ENCODE results near the gene RAP2C.
"Not testable (repeated sequence)": the region's sequence is repeated elsewhere in the genome, so short reads cannot be mapped to it uniquely, and the experiment has no call there.

RAP2C gene

GRCh38 chrX:132199941-132200340 lies 19.3 kb downstream of the RAP2C start:
- DNase-seq (ENCODE audit: low read depth in 2 of 2), result no peak

- DNase-seq (ENCODE audit: low read depth in 2 of 2), result no peak
These were observed 25.2 kb downstream of the RAP2C start for GRCh38 chrX:132193872-132194574.

DNA sequence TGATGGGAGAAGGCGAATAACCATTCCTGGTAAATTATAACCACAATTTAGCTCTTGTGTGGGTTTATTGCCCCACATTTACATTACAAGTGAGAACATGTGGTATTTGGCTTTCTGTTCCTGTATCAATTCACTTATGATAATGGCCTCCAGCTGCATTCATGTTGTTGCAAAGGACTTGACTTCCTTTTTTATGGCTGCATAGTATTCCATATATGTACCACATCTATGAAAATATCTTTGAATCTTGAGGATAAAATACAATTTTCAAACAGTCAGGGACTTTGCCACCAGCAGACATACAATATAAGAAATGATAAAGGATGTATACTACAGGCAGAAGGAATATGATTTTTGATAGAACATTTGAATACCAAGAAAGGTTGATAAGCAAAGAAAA lies 27.3 kb downstream of the RAP2C start:
- DNase-seq (ENCODE audit: low read depth in 2 of 2), result no peak

DNA sequence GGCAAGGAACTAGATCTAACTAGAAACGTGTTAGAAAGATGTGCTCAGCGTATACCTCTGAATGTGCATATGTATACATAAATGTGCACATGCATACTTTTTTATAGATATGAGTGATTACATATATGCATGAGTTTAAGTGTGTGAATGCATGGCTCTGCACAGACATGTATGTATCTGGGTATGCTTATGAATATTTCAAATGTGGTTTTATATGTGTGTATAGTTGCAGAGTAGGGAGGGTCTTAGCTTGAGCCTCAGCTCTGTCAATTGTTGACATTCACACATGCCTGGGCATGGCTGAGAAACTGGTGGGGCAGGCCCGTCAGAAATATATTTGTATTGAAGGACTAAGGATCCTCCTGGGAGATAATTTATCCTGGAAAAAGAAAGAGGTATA lies 31.1 kb downstream of the RAP2C start:
- no peak for DNase-seq (ENCODE audit: low read depth in 2 of 2)

GRCh38 chrX:132187451-132187850 lies 31.8 kb downstream of the RAP2C start:
- DNase-seq (ENCODE audit: low read depth in 2 of 2), result no peak

- no peak for DNase-seq (ENCODE audit: low read depth in 2 of 2)
These were observed 34.4 kb downstream of the RAP2C start for GRCh38 chrX:132184871-132185270.

- no peak for DNase-seq (ENCODE audit: low read depth in 2 of 2)
These were observed 37.9 kb downstream of the RAP2C start for GRCh38 chrX:132181364-132181763.

GRCh38 chrX:132180929-132181328 lies 38.3 kb downstream of the RAP2C start:
- no peak for DNase-seq (ENCODE audit: low read depth in 2 of 2)

DNA sequence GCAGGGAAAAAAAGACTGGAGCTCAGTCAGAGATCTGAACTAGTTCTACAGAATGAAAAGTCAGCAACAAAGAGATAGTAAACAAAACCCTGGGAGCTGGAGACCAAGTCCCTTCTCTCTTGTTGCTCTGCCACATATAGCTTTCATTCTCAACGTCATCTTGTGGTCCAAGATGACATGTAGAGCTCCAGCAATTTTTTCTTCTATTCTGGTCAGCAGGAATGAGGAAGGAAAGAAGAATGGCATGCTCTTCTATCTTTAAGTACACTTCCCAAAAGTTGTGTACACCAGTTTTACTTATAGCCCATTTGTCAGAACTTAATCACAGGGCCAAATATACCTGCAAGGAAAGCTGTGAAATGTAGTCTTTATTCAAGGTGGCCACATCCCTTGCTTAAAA lies 45.6 kb downstream of the RAP2C start:
- no peak for DNase-seq (ENCODE audit: low read depth in 2 of 2)

GRCh38 chrX:132171881-132172280 lies 47.4 kb downstream of the RAP2C start:
- no peak for DNase-seq (ENCODE audit: low read depth in 2 of 2)

GRCh38 chrX:132171478-132171877 lies 47.8 kb downstream of the RAP2C start:
- DNase-seq (ENCODE audit: low read depth in 2 of 2), result no peak

GRCh38 chrX:132169554-132169953 lies 49.7 kb downstream of the RAP2C start:
- no peak for DNase-seq (ENCODE audit: low read depth in 2 of 2)

GRCh38 chrX:132165651-132166050 lies 53.6 kb downstream of the RAP2C start:
- DNase-seq (ENCODE audit: low read depth in 2 of 2), result no peak

GRCh38 chrX:132165005-132165404 lies 54.2 kb downstream of the RAP2C start:
- no peak for DNase-seq (ENCODE audit: low read depth in 2 of 2)

- DNase-seq (ENCODE audit: low read depth in 2 of 2), result not testable (repeated sequence)
These were observed 56.2 kb downstream of the RAP2C start for GRCh38 chrX:132163094-132163493.

- no peak for DNase-seq (ENCODE audit: low read depth in 2 of 2)
These were observed 66.1 kb downstream of the RAP2C start for GRCh38 chrX:132153166-132153565.
